NT2/D1 (cell line): ENCODE data around the gene FSTL4.

Experiments used
- SUZ12 ChIP-seq: IDR thresholded peaks from 2 replicates; pipeline ENCODE4 v1.6.1; 2011; ENCODE audit not compliant: insufficient read length, insufficient read depth; ENCODE audit errors: extremely low read depth
- YY1 ChIP-seq: IDR thresholded peaks from 2 replicates; pipeline ENCODE4 v1.6.1; 2011; ENCODE audit not compliant: insufficient read length, insufficient read depth
- ZNF274 ChIP-seq: IDR thresholded peaks from 2 replicates; pipeline ENCODE4 v1.6.1; 2011; ENCODE audit warnings: mild to moderate bottlenecking, low read depth, low read length

- TF ChIP-seq YY1 (no peak), SUZ12 (no peak), ZNF274 (no peak)
Measured at GRCh38 chr5:133159543-133159942, 452.8 kb downstream of the FSTL4 start.
